Activated T-helper 17 cell treated with anti-CD3 and anti-CD28 coated beads, Interleukin-2, amount 50 U/mL, for 72 hours (primary cell): ENCODE data around the gene ZCCHC24. TPM values are rescaled to one million over a fixed set of nuclear protein-coding genes. Genes with fewer than 3 reads are reported as not detected.

Experiments used
- ATAC-seq: fragments of 150-1000 bp; cut with Tn5 transposase; replicated peaks from 2 replicates; pipeline ENCODE4 v1.10.0; 2021; ENCODE audit warnings: mild to moderate bottlenecking, moderate library complexity
- H3K27ac Mint-ChIP-seq: one replicate; pipeline ENCODE4 v1.8.0; 2022; ENCODE audit warnings: mixed read lengths
- H3K27me3 Mint-ChIP-seq: one replicate; pipeline ENCODE4 v1.8.0; 2022; ENCODE audit warnings: mixed read lengths
- H3K36me3 Mint-ChIP-seq: one replicate; pipeline ENCODE4 v1.8.0; 2022; ENCODE audit warnings: low read depth, mild to moderate bottlenecking, mixed read lengths
- H3K4me1 Mint-ChIP-seq: one replicate; pipeline ENCODE4 v1.8.0; 2022; ENCODE audit warnings: mixed read lengths
- H3K4me3 Mint-ChIP-seq: one replicate; pipeline ENCODE4 v1.8.0; 2022; ENCODE audit warnings: mild to moderate bottlenecking, mixed read lengths
- H3K9me3 Mint-ChIP-seq: one replicate; pipeline ENCODE4 v1.8.0; 2022; ENCODE audit warnings: mixed read lengths
- total RNA-seq, 2 donors: library from RNA; stranded (reverse); gene quantifications; one replicate each; pipeline ENCODE4 v1.2.3, GENCODE V29; 2022

The ZCCHC24 gene
- total RNA-seq, 2 donors from 2014 or later, result 1.3 to 2.6 TPM

- H3K36me3 Mint-ChIP-seq, result no peaks in the 10 kb centered on the region
- ATAC-seq, result no peak
- no peak overlapping the region for H3K27ac Mint-ChIP-seq
- H3K4me3 Mint-ChIP-seq, result no peak overlapping the region
- H3K9me3 Mint-ChIP-seq, result no peaks in the 10 kb centered on the region
- peaks cover 6% of the 10 kb centered on the region for H3K27me3 Mint-ChIP-seq
- peaks cover 2% of the 10 kb centered on the region for H3K4me1 Mint-ChIP-seq
Measured at GRCh38 chr10:79407811-79408795, 37.3 kb downstream of the ZCCHC24 start.

- H3K4me1 Mint-ChIP-seq, result no peaks in the 10 kb centered on the region
- H3K27ac Mint-ChIP-seq, result no peak overlapping the region
- H3K27me3 Mint-ChIP-seq, result peaks cover 6% of the 10 kb centered on the region
- H3K9me3 Mint-ChIP-seq, result no peaks in the 10 kb centered on the region
- no peaks in the 10 kb centered on the region for H3K36me3 Mint-ChIP-seq
- ATAC-seq, result no peak
- H3K4me3 Mint-ChIP-seq, result no peak overlapping the region
Measured at GRCh38 chr10:79407423-79407796, 38.0 kb downstream of the ZCCHC24 start.

GRCh38 chr10:79406683-79407422 lies 38.6 kb downstream of the ZCCHC24 start:
- H3K36me3 Mint-ChIP-seq, result no peaks in the 10 kb centered on the region
- no peaks in the 10 kb centered on the region for H3K9me3 Mint-ChIP-seq
- no peak overlapping the region for H3K27ac Mint-ChIP-seq
- H3K4me1 Mint-ChIP-seq, result no peaks in the 10 kb centered on the region
- H3K27me3 Mint-ChIP-seq, result peaks cover 6% of the 10 kb centered on the region
- no peak overlapping the region for H3K4me3 Mint-ChIP-seq
- ATAC-seq, result no peak

- Mint-ChIP-seq H3K9me3 (no peaks in the 10 kb centered on the region), H3K4me3 (no peak overlapping the region), H3K27ac (no peak overlapping the region), H3K4me1 (no peaks in the 10 kb centered on the region), H3K36me3 (no peaks in the 10 kb centered on the region), H3K27me3 (peaks cover 6% of the 10 kb centered on the region)
- no peak for ATAC-seq
Measured at GRCh38 chr10:79405995-79406515, 39.4 kb downstream of the ZCCHC24 start.

- Mint-ChIP-seq H3K9me3 (no peaks in the 10 kb centered on the region), H3K27me3 (peaks cover 6% of the 10 kb centered on the region), H3K27ac (no peak overlapping the region), H3K4me1 (no peaks in the 10 kb centered on the region), H3K36me3 (no peaks in the 10 kb centered on the region), H3K4me3 (no peak overlapping the region)
- no peak for ATAC-seq
Measured at GRCh38 chr10:79405221-79405994, 40.0 kb downstream of the ZCCHC24 start.

- Mint-ChIP-seq H3K9me3 (no peaks in the 10 kb centered on the region), H3K27ac (peak overlapping the region; percentile 52), H3K4me1 (no peaks in the 10 kb centered on the region), H3K4me3 (no peak overlapping the region), H3K27me3 (peaks cover 6% of the 10 kb centered on the region), H3K36me3 (no peaks in the 10 kb centered on the region)
- ATAC-seq, result no peak
Measured at GRCh38 chr10:79404690-79405131, 40.7 kb downstream of the ZCCHC24 start.

- Mint-ChIP-seq H3K4me3 (no peak overlapping the region), H3K27me3 (peaks cover 6% of the 10 kb centered on the region), H3K4me1 (no peaks in the 10 kb centered on the region), H3K36me3 (no peaks in the 10 kb centered on the region), H3K9me3 (no peaks in the 10 kb centered on the region), H3K27ac (no peak overlapping the region)
- no peak for ATAC-seq
Measured at GRCh38 chr10:79404231-79404609, 41.2 kb downstream of the ZCCHC24 start.

- Mint-ChIP-seq H3K4me1 (no peaks in the 10 kb centered on the region), H3K36me3 (no peaks in the 10 kb centered on the region), H3K27me3 (peaks cover 6% of the 10 kb centered on the region), H3K27ac (no peak overlapping the region), H3K9me3 (no peaks in the 10 kb centered on the region), H3K4me3 (no peak overlapping the region)
- ATAC-seq, result no peak
Measured at GRCh38 chr10:79403441-79404230, 41.8 kb downstream of the ZCCHC24 start.

- Mint-ChIP-seq H3K27ac (no peak overlapping the region), H3K36me3 (no peaks in the 10 kb centered on the region), H3K4me1 (no peaks in the 10 kb centered on the region), H3K9me3 (no peaks in the 10 kb centered on the region), H3K27me3 (peaks cover 6% of the 10 kb centered on the region), H3K4me3 (no peak overlapping the region)
- ATAC-seq, result no peak
Measured at GRCh38 chr10:79402951-79403350, 42.5 kb downstream of the ZCCHC24 start.

- no peaks in the 10 kb centered on the region for H3K9me3 Mint-ChIP-seq
Measured at GRCh38 chr10:79402625-79402946, 42.8 kb downstream of the ZCCHC24 start.

GRCh38 chr10:79401015-79401921 lies 44.2 kb downstream of the ZCCHC24 start:
- Mint-ChIP-seq H3K27me3 (peaks cover 6% of the 10 kb centered on the region), H3K4me1 (no peaks in the 10 kb centered on the region), H3K9me3 (no peaks in the 10 kb centered on the region), H3K36me3 (no peaks in the 10 kb centered on the region), H3K27ac (no peak overlapping the region), H3K4me3 (no peak overlapping the region)
- ATAC-seq, result no peak

More at GRCh38 chr10:79402625-79402946, 42.8 kb downstream of the ZCCHC24 start:
- no peaks in the 10 kb centered on the region for H3K4me1 Mint-ChIP-seq
- no peak overlapping the region for H3K4me3 Mint-ChIP-seq
- ATAC-seq, result no peak
- H3K27me3 Mint-ChIP-seq, result peaks cover 6% of the 10 kb centered on the region
- H3K27ac Mint-ChIP-seq, result no peak overlapping the region
- H3K36me3 Mint-ChIP-seq, result no peaks in the 10 kb centered on the region

- Mint-ChIP-seq H3K36me3 (no peaks in the 10 kb centered on the region), H3K27ac (no peak overlapping the region), H3K4me3 (no peak overlapping the region), H3K27me3 (peaks cover 6% of the 10 kb centered on the region), H3K9me3 (no peaks in the 10 kb centered on the region), H3K4me1 (no peaks in the 10 kb centered on the region)
- peak; percentile 82 for ATAC-seq
Measured at GRCh38 chr10:79400146-79401004, 45.0 kb downstream of the ZCCHC24 start.
